HepG2 (cell line): Measurements from ENCODE around the gene RFX2.

Source experiments
- EZH2 ChIP-seq: conservative IDR thresholded peaks from 2 replicates; pipeline ENCODE4 v1.6.1; 2012; ENCODE audit warnings: mild to moderate bottlenecking, low read depth, low read length, moderate library complexity
- FOSL1 ChIP-seq: sonication (generic); formaldehyde crosslinking; IDR thresholded peaks from 2 replicates; pipeline ENCODE4 v1.9.0; 2021; ENCODE audit warnings: missing genetic modification reagents, borderline replicate concordance
- MYC ChIP-seq: sonication (generic); formaldehyde crosslinking; IDR thresholded peaks from 2 replicates; pipeline ENCODE4 v1.9.0; 2021; ENCODE audit warnings: missing genetic modification reagents, borderline replicate concordance
- POLR2AphosphoS2 ChIP-seq: IDR thresholded peaks from 2 replicates; pipeline ENCODE4 v1.6.1; 2011; ENCODE audit warnings: low read depth, low read length, improper control_type of control experiment
- ZC3H4 ChIP-seq: sonication (generic); formaldehyde crosslinking; IDR thresholded peaks from 2 replicates; pipeline ENCODE4 v1.4.0; 2020; ENCODE audit warnings: missing genetic modification reagents, borderline replicate concordance
- ZNF781 ChIP-seq: sonication (generic); formaldehyde crosslinking; IDR thresholded peaks from 2 replicates; pipeline ENCODE4 v1.5.1; 2020; ENCODE audit warnings: borderline replicate concordance, mild to moderate bottlenecking, missing genetic modification reagents; ENCODE audit errors: not compliant biosample characterization
- TF ChIP-seq, protein P1 (sequence below): sonication (generic); formaldehyde crosslinking; IDR thresholded peaks from 2 replicates; pipeline ENCODE4 v1.5.0; 2020; ENCODE audit warnings: mild to moderate bottlenecking, missing genetic modification reagents, moderate library complexity

DNA sequence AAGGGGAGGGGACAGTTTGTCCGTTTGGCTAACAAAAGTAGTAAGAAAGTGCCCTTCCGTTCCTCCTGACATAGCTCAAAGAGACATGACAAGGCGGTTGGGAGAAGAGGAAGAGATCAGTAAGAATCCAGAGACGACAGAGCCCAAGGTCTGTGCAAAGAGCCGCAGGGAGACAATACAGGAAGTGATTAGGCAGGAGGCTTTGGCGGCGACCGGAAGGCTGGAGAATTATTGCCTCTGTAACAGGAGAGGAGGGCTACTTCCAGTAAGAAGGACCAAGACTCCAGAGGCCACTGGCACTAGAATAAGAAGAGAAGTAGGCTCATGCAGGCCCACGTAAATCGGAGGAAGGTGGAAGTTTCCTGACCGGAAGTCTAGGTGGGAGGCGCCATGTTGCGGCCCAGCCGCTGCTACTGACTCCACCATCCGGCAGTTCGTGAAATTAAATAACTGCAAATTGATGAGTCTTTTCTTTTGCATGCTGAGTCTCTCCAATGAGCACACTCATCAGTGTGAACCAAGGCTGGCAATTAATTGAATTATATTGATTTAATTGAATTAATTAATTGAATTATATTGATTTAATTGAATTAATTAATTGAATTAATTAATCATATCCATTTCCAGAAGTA, 9.9 kb downstream of the RFX2 start:
- TF ChIP-seq, protein P1, sequence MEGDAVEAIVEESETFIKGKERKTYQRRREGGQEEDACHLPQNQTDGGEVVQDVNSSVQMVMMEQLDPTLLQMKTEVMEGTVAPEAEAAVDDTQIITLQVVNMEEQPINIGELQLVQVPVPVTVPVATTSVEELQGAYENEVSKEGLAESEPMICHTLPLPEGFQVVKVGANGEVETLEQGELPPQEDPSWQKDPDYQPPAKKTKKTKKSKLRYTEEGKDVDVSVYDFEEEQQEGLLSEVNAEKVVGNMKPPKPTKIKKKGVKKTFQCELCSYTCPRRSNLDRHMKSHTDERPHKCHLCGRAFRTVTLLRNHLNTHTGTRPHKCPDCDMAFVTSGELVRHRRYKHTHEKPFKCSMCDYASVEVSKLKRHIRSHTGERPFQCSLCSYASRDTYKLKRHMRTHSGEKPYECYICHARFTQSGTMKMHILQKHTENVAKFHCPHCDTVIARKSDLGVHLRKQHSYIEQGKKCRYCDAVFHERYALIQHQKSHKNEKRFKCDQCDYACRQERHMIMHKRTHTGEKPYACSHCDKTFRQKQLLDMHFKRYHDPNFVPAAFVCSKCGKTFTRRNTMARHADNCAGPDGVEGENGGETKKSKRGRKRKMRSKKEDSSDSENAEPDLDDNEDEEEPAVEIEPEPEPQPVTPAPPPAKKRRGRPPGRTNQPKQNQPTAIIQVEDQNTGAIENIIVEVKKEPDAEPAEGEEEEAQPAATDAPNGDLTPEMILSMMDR (CRISPR knock-in tag), result no peak
- TF ChIP-seq ZC3H4 (no peak), ZNF781 (CRISPR knock-in tag) (no peak), MYC (CRISPR knock-in tag) (no peak), FOSL1 (CRISPR knock-in tag) (no peak), EZH2 (no peak), POLR2AphosphoS2 (no peak)
